ENCODE results near the gene CERCAM. TPM values are rescaled to one million over a fixed set of nuclear protein-coding genes. Genes with fewer than 3 reads are reported as not detected.

The CERCAM gene
- total RNA-seq, 2 donors from 2014 or later, result 7.4 TPM

DNA sequence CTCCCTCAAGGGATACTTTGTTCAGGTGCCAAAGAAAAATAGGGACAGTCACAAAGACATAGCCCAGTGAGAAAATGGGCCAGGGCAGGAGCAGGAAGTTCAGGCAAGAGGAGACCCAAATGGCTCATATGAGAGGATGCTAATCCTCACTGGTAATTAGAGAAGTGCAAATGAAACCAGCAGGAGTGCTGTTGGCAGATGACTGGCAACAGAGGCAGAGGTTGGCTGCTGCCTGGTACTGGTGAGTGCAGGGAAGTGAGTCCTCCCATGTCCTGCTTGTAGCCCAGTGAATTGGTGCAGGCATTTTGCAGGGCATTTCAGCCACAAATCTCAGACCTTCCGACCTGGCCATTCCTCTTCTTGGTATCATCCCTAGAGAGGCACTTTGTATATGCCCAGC lies 58.6 kb downstream of the CERCAM start:
- H3K4me3 Mint-ChIP-seq, result no peak overlapping the region
- peaks cover 0 to 1% of the 10 kb centered on the region in 2 donors for H3K4me1 Mint-ChIP-seq (ENCODE audit: low read depth in 2 of 2)
- DNase-seq (ENCODE audit: low spot score) (no peak), ATAC-seq (no peak)
- no peaks in the 10 kb centered on the region for H3K9me3 Mint-ChIP-seq
- peaks cover 28% of the 10 kb centered on the region for H3K36me3 Mint-ChIP-seq
- no peak overlapping the region for H3K27ac Mint-ChIP-seq
- no peaks in the 10 kb centered on the region for H3K27me3 Mint-ChIP-seq

DNA sequence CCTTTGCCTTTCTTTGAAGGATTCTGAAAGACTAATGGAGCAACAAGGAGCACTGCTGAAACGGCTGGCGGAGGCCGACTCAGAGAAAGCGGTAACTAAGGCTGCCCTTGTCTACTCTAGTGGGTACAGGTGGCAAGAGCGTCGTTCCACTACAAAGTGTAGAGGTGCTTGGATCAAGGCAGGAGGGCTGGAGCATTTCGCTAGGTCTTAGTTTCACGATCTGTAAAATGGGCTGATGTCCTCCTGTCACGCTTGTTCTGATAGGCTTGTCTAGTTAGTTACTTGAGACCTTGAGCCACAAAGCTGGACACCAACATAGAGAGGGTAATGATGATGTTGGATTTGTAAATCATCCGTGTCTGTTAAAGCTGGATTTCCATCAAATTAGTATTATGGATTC lies 60.9 kb downstream of the CERCAM start:
- H3K27ac Mint-ChIP-seq, result no peak overlapping the region
- no peaks in the 10 kb centered on the region for H3K9me3 Mint-ChIP-seq
- ATAC-seq, result no peak
- H3K27me3 Mint-ChIP-seq, result no peaks in the 10 kb centered on the region
- H3K36me3 Mint-ChIP-seq, result peaks cover 19% of the 10 kb centered on the region
- DNase-seq (ENCODE audit: low spot score), result no peak
- H3K4me1 Mint-ChIP-seq (ENCODE audit: low read depth in 2 of 2), result peaks cover 0 to 8% of the 10 kb centered on the region in 2 donors
- H3K4me3 Mint-ChIP-seq, result no peak overlapping the region

GRCh38 chr9:128482186-128482585 lies 61.5 kb downstream of the CERCAM start:
- Mint-ChIP-seq H3K4me3 (no peak overlapping the region), H3K36me3 (peaks cover 19% of the 10 kb centered on the region), H3K27ac (no peak overlapping the region), H3K4me1 (ENCODE audit: low read depth in 2 of 2) (peaks cover 0 to 8% of the 10 kb centered on the region in 2 donors), H3K27me3 (no peaks in the 10 kb centered on the region), H3K9me3 (no peaks in the 10 kb centered on the region)
- DNase-seq (ENCODE audit: low spot score) (no peak), ATAC-seq (no peak)

GRCh38 chr9:128484686-128485413 lies 64.2 kb downstream of the CERCAM start:
- Mint-ChIP-seq H3K4me3 (no peak overlapping the region), H3K27ac (no peak overlapping the region), H3K36me3 (peaks cover 21% of the 10 kb centered on the region), H3K9me3 (no peaks in the 10 kb centered on the region), H3K4me1 (ENCODE audit: low read depth in 2 of 2) (peaks cover 0 to 8% of the 10 kb centered on the region in 2 donors), H3K27me3 (no peaks in the 10 kb centered on the region)
- no peak for DNase-seq (ENCODE audit: low spot score)
- peak in 1 of 2 donors; percentile 32 for ATAC-seq

DNA sequence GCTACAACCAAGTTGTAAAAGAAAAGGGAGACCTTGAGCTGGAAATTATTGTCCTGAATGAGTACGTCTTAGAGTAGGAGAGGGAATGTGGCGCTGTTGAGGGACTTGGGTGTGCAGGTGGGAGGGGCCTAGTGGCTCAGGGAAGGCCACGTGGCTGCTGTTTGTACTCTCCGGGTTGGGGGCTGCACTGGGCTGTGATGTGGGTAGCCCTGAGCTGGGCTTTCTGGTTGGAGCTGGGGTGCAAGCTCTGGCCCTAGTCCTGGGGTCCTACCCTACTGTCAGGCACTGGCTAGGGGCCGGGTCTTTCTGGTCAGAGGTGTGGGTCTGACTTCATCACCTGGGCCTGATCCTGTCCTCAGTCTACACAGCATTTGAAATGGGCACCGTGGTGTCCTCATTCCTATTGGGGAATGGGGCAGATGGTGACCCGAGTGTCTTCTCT lies 64.8 kb downstream of the CERCAM start:
- ATAC-seq, result no peak
- Mint-ChIP-seq H3K27ac (no peak overlapping the region), H3K4me1 (ENCODE audit: low read depth in 2 of 2) (peaks cover 0 to 8% of the 10 kb centered on the region in 2 donors), H3K9me3 (no peaks in the 10 kb centered on the region), H3K4me3 (no peak overlapping the region), H3K27me3 (no peaks in the 10 kb centered on the region), H3K36me3 (peaks cover 22% of the 10 kb centered on the region)
- DNase-seq (ENCODE audit: low spot score), result no peak

- no peak overlapping the region for H3K27ac Mint-ChIP-seq
These were observed 65.5 kb downstream of the CERCAM start for GRCh38 chr9:128486201-128486600.

More at GRCh38 chr9:128486201-128486600, 65.5 kb downstream of the CERCAM start:
- H3K36me3 Mint-ChIP-seq, result peaks cover 22% of the 10 kb centered on the region
- H3K4me1 Mint-ChIP-seq (ENCODE audit: low read depth in 2 of 2), result peaks cover 0 to 8% of the 10 kb centered on the region in 2 donors
- H3K27me3 Mint-ChIP-seq, result no peaks in the 10 kb centered on the region
- no peak overlapping the region for H3K4me3 Mint-ChIP-seq
- no peak for ATAC-seq
- no peaks in the 10 kb centered on the region for H3K9me3 Mint-ChIP-seq
- no peak for DNase-seq (ENCODE audit: low spot score)

Other genes with a start within 250 kb of the CERCAM start
- 100 to 1,000 TPM; 114 to 135 TPM for gene CIZ1, start 229.3 kb upstream of the CERCAM start, total RNA-seq
- 1 to 10 TPM in 1 of 2 donors, under 1 TPM in 1; 0.52 to 1.1 TPM for gene DNM1, start 217.5 kb upstream of the CERCAM start, total RNA-seq
- gene GOLGA2, start 144.8 kb upstream of the CERCAM start, total RNA-seq, result 10 to 100 TPM; 66.8 to 68.9 TPM
- 10 to 100 TPM in 1 of 2 donors, 1 to 10 TPM in 1; 7.5 to 20.4 TPM for gene SWI5, start 144.6 kb upstream of the CERCAM start, total RNA-seq
- 10 to 100 TPM; 28.4 to 38.0 TPM for gene TRUB2, start 98.4 kb upstream of the CERCAM start, total RNA-seq
- 10 to 100 TPM; 39.6 to 65.7 TPM for gene COQ4, start 98.0 kb upstream of the CERCAM start, total RNA-seq
- 10 to 100 TPM; 23.5 to 32.3 TPM for gene SLC27A4, start 80.3 kb upstream of the CERCAM start, total RNA-seq
- gene URM1, start 49.5 kb upstream of the CERCAM start, total RNA-seq, result 10 to 100 TPM; 83.6 to 89.4 TPM
- gene ODF2, start 35.1 kb downstream of the CERCAM start, total RNA-seq, result 10 to 100 TPM; 55.4 to 95.2 TPM
- 10 to 100 TPM; 40.6 to 41.9 TPM for gene GLE1, start 83.9 kb downstream of the CERCAM start, total RNA-seq
- gene SPTAN1, start 131.7 kb downstream of the CERCAM start, total RNA-seq, result 100 to 1,000 TPM; 243 to 260 TPM
- 10 to 100 TPM; 23.7 to 62.6 TPM for gene DYNC2I2, start 236.0 kb downstream of the CERCAM start, total RNA-seq

Data from natural killer cell treated with Interleukin-12 subunit alpha and Interleukin-12 subunit beta and Interleukin-15 and Interleukin-18, amount 100 ng/mL, for 72 hours (primary cell).